ENCODE measurements around the gene ATP5PB. TPM values are rescaled to one million over a fixed set of nuclear protein-coding genes. Genes with fewer than 3 reads are reported as not detected.

The ATP5PB gene
- total RNA-seq, 6 experiments from 2014 or later = 128 to 152 (median 148) TPM

DNA sequence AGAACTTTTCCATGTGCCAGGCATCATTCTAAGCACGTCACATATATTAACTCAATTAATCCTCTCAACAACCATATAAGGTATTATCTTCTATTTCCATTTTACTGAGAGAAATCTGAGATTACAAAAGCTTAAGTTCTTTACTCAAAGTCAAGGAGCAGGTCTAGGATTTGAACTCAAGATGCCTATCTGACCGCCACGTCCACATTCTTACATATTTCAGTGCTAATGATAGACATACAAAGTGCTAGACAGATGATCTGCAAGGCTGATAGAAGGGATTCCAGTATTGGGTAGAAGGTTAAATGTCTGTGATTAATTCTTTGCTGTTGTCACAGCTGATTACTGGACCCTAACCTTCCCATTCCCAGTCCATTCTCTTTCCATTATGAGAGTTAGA is 4.4 kb downstream of the ATP5PB start:
- 86% methylated on average over 3 of the region's 3 CpGs for WGBS (ENCODE audit: insufficient coverage, low coverage, low lambda C conversion rate, missing lambda C conversion rate)
- Histone ChIP-seq H3K9me3 (no peaks in the 10 kb centered on the region), H3K4me1 (peaks cover 0 to 15% (median 6%) of the 10 kb centered on the region in 4 donors), H3K4me3 (no peak overlapping the region), H3K27me3 (no peaks in the 10 kb centered on the region), H3K36me3 (peaks cover 0 to 37% (median 11%) of the 10 kb centered on the region in 4 donors), H3K27ac (no peak overlapping the region)
- ATAC-seq = no peak
- DNase-seq = no peak
- intact Hi-C loops (cut with DNase I) = no loop called here
- TF ChIP-seq POLR2A (IDR thresholded peaks at IDR 0.05) = no peak
- TF ChIP-seq, protein P1, sequence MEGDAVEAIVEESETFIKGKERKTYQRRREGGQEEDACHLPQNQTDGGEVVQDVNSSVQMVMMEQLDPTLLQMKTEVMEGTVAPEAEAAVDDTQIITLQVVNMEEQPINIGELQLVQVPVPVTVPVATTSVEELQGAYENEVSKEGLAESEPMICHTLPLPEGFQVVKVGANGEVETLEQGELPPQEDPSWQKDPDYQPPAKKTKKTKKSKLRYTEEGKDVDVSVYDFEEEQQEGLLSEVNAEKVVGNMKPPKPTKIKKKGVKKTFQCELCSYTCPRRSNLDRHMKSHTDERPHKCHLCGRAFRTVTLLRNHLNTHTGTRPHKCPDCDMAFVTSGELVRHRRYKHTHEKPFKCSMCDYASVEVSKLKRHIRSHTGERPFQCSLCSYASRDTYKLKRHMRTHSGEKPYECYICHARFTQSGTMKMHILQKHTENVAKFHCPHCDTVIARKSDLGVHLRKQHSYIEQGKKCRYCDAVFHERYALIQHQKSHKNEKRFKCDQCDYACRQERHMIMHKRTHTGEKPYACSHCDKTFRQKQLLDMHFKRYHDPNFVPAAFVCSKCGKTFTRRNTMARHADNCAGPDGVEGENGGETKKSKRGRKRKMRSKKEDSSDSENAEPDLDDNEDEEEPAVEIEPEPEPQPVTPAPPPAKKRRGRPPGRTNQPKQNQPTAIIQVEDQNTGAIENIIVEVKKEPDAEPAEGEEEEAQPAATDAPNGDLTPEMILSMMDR (IDR thresholded peaks at IDR 0.05) = no peak

DNA sequence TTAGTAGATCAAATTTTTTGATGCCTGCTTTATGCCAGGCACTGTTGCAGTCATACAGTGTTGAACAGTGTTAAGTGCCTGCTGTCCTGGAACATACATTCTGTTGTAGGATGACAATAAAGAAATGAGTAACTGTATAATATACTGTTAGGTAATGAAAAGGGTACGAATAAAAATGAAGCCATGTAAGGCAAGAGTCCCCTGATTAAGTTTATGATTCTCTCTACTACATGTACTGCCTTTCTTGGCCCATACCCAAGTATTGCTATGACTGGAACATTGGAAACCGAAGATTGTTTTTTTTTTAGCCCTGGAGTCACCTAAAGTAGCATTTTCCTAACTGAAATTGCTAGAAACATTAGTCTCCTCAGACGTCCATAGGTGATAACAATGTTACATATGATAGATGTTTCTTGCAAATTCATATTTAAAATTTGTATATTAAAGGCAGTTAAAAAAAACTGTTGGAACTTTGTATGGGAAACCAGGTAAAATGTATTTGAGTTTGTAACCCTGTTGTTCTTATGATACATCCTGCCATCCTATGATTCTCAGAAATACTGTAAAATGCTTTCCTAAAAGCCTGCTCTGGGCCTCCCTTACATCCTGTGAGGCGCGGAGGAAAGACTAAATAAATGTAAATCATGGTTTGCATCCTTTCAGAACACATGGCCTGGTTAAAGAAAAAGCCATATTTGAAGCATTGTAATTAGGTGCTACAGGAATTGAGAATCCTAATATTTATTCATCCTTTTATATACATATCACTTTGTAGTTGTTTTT is 5.8 kb downstream of the ATP5PB start:
- no peak for DNase-seq

DNA sequence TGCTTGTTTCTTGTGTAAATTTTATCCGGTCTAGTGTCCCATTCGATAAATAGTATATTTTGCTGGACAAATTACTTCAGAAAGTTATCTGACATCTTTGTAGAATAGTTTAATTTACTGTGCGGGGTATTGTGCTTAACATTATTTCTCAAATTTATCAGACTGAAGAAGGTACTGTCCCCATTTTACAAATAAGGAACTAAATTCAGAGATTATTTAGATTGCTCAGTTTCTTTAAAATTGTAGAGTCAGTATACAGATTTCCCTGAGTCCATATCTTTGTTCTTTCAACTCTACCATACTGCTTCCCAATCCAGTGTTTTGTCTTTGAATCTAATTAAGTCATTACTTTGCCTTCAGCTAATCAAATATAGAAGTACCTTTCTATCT is 6.4 kb downstream of the ATP5PB start:
- intact Hi-C loops (cut with DNase I) = no loop called here
- DNase-seq = no peak
- Histone ChIP-seq H3K36me3 (peaks cover 3 to 53% (median 17%) of the 10 kb centered on the region in 4 donors), H3K27ac (no peak overlapping the region), H3K4me1 (peaks cover 0 to 6% (median 3%) of the 10 kb centered on the region in 4 donors), H3K9me3 (no peaks in the 10 kb centered on the region), H3K27me3 (no peaks in the 10 kb centered on the region), H3K4me3 (no peak overlapping the region)
- ATAC-seq = no peak
- TF ChIP-seq, protein P1 (IDR thresholded peaks at IDR 0.05) = no peak
- TF ChIP-seq POLR2A (IDR thresholded peaks at IDR 0.05) = no peak
- 87% methylated on average over 3 of the region's 3 CpGs for WGBS (ENCODE audit: insufficient coverage, low coverage, low lambda C conversion rate, missing lambda C conversion rate)

More for the DNA sequence above, 5.8 kb downstream of the ATP5PB start:
- no peaks in the 10 kb centered on the region for H3K9me3 ChIP-seq
- 68% methylated on average over 5 of the region's 5 CpGs for WGBS (ENCODE audit: insufficient coverage, low coverage, low lambda C conversion rate, missing lambda C conversion rate)
- H3K27ac ChIP-seq = no peak overlapping the region
- TF ChIP-seq POLR2A (IDR thresholded peaks at IDR 0.05) = no peak
- TF ChIP-seq, protein P1 (IDR thresholded peaks at IDR 0.05) = no peak
- no peak overlapping the region for H3K4me3 ChIP-seq
- no peak for ATAC-seq
- peaks cover 1 to 49% (median 16%) of the 10 kb centered on the region in 4 donors for H3K36me3 ChIP-seq
- H3K4me1 ChIP-seq = peaks cover 0 to 12% (median 5%) of the 10 kb centered on the region in 4 donors
- no peaks in the 10 kb centered on the region for H3K27me3 ChIP-seq
- intact Hi-C loops (cut with DNase I) = no loop called here

DNA sequence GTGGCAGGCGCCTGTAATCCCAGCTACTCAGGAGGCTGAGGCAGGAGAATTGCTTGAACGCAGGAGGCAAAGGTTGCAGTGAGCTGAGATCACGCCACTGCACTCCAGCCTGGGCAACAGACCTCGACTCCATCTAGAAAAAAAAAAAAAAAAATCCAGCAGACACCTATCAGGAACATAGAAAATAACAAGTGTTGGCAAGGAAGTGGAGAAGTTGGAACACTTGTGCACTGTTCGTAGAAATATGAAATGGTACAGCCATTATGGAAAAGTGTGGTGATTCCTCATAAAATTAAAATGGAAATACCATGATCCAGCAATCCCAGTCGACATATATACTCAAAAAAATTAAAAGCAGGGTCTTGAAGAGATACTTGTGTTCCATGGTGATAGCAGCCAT is 12.5 kb downstream of the ATP5PB start:
- Histone ChIP-seq H3K27me3 (no peaks in the 10 kb centered on the region), H3K4me1 (no peaks in the 10 kb centered on the region), H3K4me3 (no peak overlapping the region), H3K36me3 (peaks cover 3 to 47% (median 22%) of the 10 kb centered on the region in 4 donors), H3K9me3 (no peaks in the 10 kb centered on the region), H3K27ac (no peak overlapping the region)
- no peak for DNase-seq
- 98% methylated on average over 6 of the region's 6 CpGs for WGBS (ENCODE audit: insufficient coverage, low coverage, low lambda C conversion rate, missing lambda C conversion rate)
- intact Hi-C loops (cut with DNase I) = no loop called here
- TF ChIP-seq, protein P1 (IDR thresholded peaks at IDR 0.05) = no peak
- no peak for TF ChIP-seq POLR2A (IDR thresholded peaks at IDR 0.05)
- no peak for ATAC-seq

Data from right lobe of liver (tissue), 6 donors.